Fibroblast of lung (primary cell): ENCODE results near the gene OPTN. TPM values are rescaled to one million over a fixed set of nuclear protein-coding genes. Genes with fewer than 3 reads are reported as not detected.

Experiments
- DNase-seq, 2 donors: peaks; one replicate each; pipeline versions ENCODE4 v3.0.0 to v3.0.0-alpha.2; 2010; ENCODE audit warnings: low read depth in 2 of 2
- H2AFZ ChIP-seq: 2 replicates; pipeline ENCODE4 v1.5.1; 2012; ENCODE audit warnings: low read length, control low read depth, inconsistent platforms
- H3K27ac ChIP-seq: 2 replicates; pipeline ENCODE4 v1.5.1; 2011; ENCODE audit warnings: low read length, control low read depth; ENCODE audit not compliant: insufficient read depth
- H3K27me3 ChIP-seq: 2 replicates; pipeline ENCODE4 v1.5.1; 2011; ENCODE audit warnings: mild to moderate bottlenecking, low read length; ENCODE audit not compliant: control insufficient read depth, insufficient read depth
- H3K36me3 ChIP-seq: 2 replicates; pipeline ENCODE4 v1.5.1; 2011; ENCODE audit warnings: low read length; ENCODE audit not compliant: control insufficient read depth, insufficient read depth
- H3K4me1 ChIP-seq: 2 replicates; pipeline ENCODE4 v1.5.1; 2011; ENCODE audit warnings: low read length; ENCODE audit not compliant: control insufficient read depth, insufficient read depth; ENCODE audit errors: extremely low read depth
- H3K4me2 ChIP-seq: 2 replicates; pipeline ENCODE4 v1.5.1; 2011; ENCODE audit warnings: low read length, control low read depth; ENCODE audit not compliant: insufficient read depth; ENCODE audit errors: extremely low read depth
- H3K4me3 ChIP-seq, 4 experiments: fragments of 200-600 bp in 1 of 4; sonication (generic) in 1 of 4; replicated peaks in 1 of 4; 2 replicates each; pipeline ENCODE4 v1.5.1; 2011 to 2016; ENCODE audit warnings: low read length in 4 of 4, low read depth in 3 of 4, mild to moderate bottlenecking in 3 of 4, control low read depth in 2 of 4, inconsistent platforms in 1 of 4, mixed read lengths in 1 of 4; ENCODE audit not compliant: insufficient read depth in 1 of 4; ENCODE audit errors: control extremely low read depth in 1 of 4
- H3K79me2 ChIP-seq: 2 replicates; pipeline ENCODE4 v1.5.1; 2012; ENCODE audit warnings: mild to moderate bottlenecking, low read length, inconsistent platforms; ENCODE audit not compliant: control insufficient read depth, insufficient read depth
- H3K9ac ChIP-seq: 2 replicates; pipeline ENCODE4 v1.5.1; 2011; ENCODE audit warnings: mild to moderate bottlenecking, low read length, control low read depth; ENCODE audit not compliant: insufficient read depth
- H3K9me3 ChIP-seq: 2 replicates; pipeline ENCODE4 v1.5.1; 2012; ENCODE audit warnings: low read depth, low read length; ENCODE audit not compliant: control insufficient read depth, insufficient read depth
- H4K20me1 ChIP-seq: 2 replicates; pipeline ENCODE4 v1.5.1; 2011; ENCODE audit warnings: low read length; ENCODE audit not compliant: control insufficient read depth, insufficient read depth; ENCODE audit errors: extremely low read depth
- CTCF ChIP-seq, 2 donors: IDR thresholded peaks in 1 of 2; conservative IDR thresholded peaks in 1 of 2; 1 replicate in 1 of 2; 2 replicates in 1 of 2; pipeline ENCODE4 v1.5.1; 2011 to 2012; ENCODE audit warnings: low read length in 2 of 2, control low read depth in 1 of 2, inconsistent platforms in 1 of 2, low read depth in 1 of 2, mild to moderate bottlenecking in 1 of 2
- EZH2 ChIP-seq: IDR thresholded peaks from 2 replicates; pipeline ENCODE4 v1.5.1; 2012; ENCODE audit warnings: low read length, control low read depth, mild to moderate bottlenecking; ENCODE audit errors: missing control alignments
- polyA plus RNA-seq, 2 donors: library from polyadenylated mRNA; depleted of rRNA in 1 of 2; stranded (reverse) in 1 of 2; unstranded in 1 of 2; fragments of >200 nt; gene quantifications; 2 replicates each; pipeline ENCODE4 v1.2.1, GENCODE V29; 2011 to 2012; ENCODE audit warnings: missing spikeins in 1 of 2
- total RNA-seq: library from RNA; depleted of rRNA; stranded (reverse); fragments of >200 nt; gene quantifications from 2 replicates; pipeline ENCODE4 v1.2.1, GENCODE V29; 2014

OPTN gene
- total and polyA plus RNA-seq, 2 donors (not counting 1 experiment from before 2014, with no cell fraction given), result 139 to 156 TPM

GRCh38 chr10:13062803-13063202 is 37.2 kb upstream of the OPTN start:
- no peaks in the 10 kb centered on the region for H3K27me3 ChIP-seq
- H2AFZ ChIP-seq, result no peak overlapping the region
- H4K20me1 ChIP-seq, result no peaks in the 10 kb centered on the region
- DNase-seq, result no peak
- H3K79me2 ChIP-seq, result no peaks in the 10 kb centered on the region
- no peak overlapping the region for H3K4me3 ChIP-seq
- no peak overlapping the region for H3K9ac ChIP-seq
- H3K9me3 ChIP-seq, result no peaks in the 10 kb centered on the region
- H3K4me2 ChIP-seq, result no peak overlapping the region
- H3K27ac ChIP-seq, result no peak overlapping the region
- no peaks in the 10 kb centered on the region for H3K4me1 ChIP-seq
- H3K36me3 ChIP-seq, result no peaks in the 10 kb centered on the region
- TF ChIP-seq CTCF (conservative IDR thresholded peaks at IDR 0.05 in 1 of 2, IDR thresholded peaks at IDR 0.05 in 1 of 2; ENCODE audit: low read depth in 1 of 2, low read length in 2 of 2) (no peak), EZH2 (no peak)

GRCh38 chr10:13066527-13066926 is 33.4 kb upstream of the OPTN start:
- DNase-seq, result no peak
- Histone ChIP-seq H4K20me1 (no peaks in the 10 kb centered on the region), H3K9me3 (no peaks in the 10 kb centered on the region), H3K36me3 (no peaks in the 10 kb centered on the region), H3K4me3 (no peak overlapping the region), H2AFZ (no peak overlapping the region), H3K27me3 (no peaks in the 10 kb centered on the region), H3K27ac (no peak overlapping the region), H3K79me2 (no peaks in the 10 kb centered on the region), H3K4me2 (no peak overlapping the region), H3K9ac (no peak overlapping the region), H3K4me1 (no peaks in the 10 kb centered on the region)
- TF ChIP-seq CTCF (conservative IDR thresholded peaks at IDR 0.05 in 1 of 2, IDR thresholded peaks at IDR 0.05 in 1 of 2; ENCODE audit: low read depth in 1 of 2, low read length in 2 of 2) (no peak), EZH2 (no peak)

- Histone ChIP-seq H3K27me3 (no peaks in the 10 kb centered on the region), H3K79me2 (no peaks in the 10 kb centered on the region), H4K20me1 (no peaks in the 10 kb centered on the region), H3K4me3 (no peak overlapping the region), H3K36me3 (no peaks in the 10 kb centered on the region), H3K4me2 (no peak overlapping the region), H3K9me3 (no peaks in the 10 kb centered on the region), H2AFZ (no peak overlapping the region), H3K4me1 (no peaks in the 10 kb centered on the region), H3K27ac (no peak overlapping the region), H3K9ac (no peak overlapping the region)
- no peak for DNase-seq
- TF ChIP-seq CTCF (conservative IDR thresholded peaks at IDR 0.05 in 1 of 2, IDR thresholded peaks at IDR 0.05 in 1 of 2; ENCODE audit: low read depth in 1 of 2, low read length in 2 of 2), result no peak
- TF ChIP-seq EZH2, result no peak
Measured at GRCh38 chr10:13067431-13067830, 32.5 kb upstream of the OPTN start.
